Stimulated activated CD4-positive, alpha-beta T cell treated with anti-CD3 and anti-CD28 coated beads, Interleukin-4, amount 100 ng/mL, for 1 hour (primary cell): ENCODE data around the gene MLEC.
"Not testable (repeated sequence)": the region's sequence is repeated elsewhere in the genome, so short reads cannot be mapped to it uniquely, and the experiment has no call there.

Experiments
- DNase-seq: peaks from one replicate; pipeline ENCODE4 v3.0.0-alpha.2; 2020

Gene MLEC

GRCh38 chr12:120724720-120725119 is 37.8 kb downstream of the MLEC start:
- no peak for DNase-seq

DNA sequence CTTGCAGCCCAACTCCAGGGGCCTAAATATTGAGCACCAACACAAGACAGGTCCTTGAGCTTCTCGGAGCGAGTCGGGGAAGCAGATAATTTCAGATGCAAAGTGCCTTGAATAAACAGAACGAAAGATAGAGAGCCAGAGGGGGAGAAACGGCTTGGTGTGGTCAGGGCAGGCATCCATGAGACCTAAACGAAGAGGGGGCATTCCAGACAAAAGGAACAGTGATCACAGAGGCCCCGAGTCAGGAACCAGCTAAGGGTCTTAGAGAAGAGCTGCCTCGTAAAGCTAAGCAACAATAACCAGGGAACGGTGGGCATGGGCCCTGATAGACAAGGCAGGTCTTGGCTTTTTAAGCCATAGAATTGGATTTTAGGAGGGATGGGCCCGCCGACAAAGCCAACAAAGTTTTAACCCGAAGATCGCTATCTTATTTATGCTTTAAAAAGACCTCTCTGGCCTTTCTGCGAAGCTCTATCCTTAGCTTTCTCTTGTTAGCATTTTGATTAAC is 38.3 kb downstream of the MLEC start:
- DNase-seq, result no peak

DNA sequence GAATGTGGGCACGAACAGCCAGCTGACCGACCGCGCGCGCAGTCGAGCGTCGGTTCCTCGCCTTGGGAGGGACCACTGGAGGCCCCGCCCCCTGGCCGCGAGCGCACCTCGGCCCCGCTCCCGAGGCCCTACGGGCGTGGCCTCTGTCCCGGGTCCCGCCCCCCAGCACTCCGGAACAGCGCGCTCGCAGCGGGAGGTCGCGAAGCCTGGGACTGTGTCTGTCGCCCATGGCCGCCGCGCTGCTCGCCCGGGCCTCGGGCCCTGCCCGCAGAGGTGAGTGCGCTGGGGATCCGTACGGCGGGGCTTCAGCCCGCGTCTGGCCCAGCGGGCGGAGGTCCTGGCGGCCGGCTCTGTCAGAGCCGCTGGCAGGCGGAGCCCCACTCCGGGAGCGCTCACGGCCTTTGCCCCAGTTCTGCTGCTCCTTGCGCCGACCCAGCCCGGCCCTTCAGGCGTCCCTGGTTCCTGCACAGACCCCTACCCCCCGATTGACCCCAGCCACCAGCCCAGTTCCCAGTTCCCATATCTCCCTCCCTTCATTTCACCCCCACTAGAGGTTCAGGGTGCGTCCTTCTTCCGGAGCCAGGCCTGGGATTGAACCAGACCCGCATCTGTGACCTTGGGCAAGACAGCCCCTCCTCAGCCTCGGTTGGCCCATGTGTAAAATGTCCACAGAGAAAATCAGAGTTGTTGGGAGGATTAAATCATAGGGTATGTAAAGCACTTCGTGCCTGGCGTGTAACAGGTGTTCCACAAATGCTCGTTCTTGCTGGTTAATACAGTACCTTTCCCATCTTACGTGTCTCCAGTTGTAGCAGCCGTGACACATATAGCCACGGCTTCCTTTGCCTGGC is 38.9 kb downstream of the MLEC start, which contains the start of gene ACADS:
Gene ACADS, plus strand, starts transcription at position 168 of the 851 bp plus-strand sequence. Its CDS starts 60 bp downstream, at position 228.
- peak; percentile 93 for DNase-seq

- DNase-seq, result no peak
Observed at GRCh38 chr12:120726510-120726793, 39.5 kb downstream of the MLEC start.

DNA sequence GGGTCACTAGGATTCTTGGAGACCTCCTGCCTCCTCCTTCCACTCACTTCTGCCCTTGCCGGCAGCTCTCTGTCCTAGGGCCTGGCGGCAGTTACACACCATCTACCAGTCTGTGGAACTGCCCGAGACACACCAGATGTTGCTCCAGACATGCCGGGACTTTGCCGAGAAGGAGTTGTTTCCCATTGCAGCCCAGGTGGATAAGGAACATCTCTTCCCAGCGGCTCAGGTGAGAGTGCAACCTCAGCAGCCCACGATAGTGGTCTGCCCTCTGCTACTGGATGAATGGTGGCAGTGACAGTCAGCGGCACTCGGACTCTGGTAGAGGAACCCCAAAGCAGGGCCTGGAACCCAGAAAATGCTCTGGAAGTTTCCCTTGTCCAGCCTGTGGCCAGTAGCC is 40.0 kb downstream of the MLEC start:
- no peak for DNase-seq

DNA sequence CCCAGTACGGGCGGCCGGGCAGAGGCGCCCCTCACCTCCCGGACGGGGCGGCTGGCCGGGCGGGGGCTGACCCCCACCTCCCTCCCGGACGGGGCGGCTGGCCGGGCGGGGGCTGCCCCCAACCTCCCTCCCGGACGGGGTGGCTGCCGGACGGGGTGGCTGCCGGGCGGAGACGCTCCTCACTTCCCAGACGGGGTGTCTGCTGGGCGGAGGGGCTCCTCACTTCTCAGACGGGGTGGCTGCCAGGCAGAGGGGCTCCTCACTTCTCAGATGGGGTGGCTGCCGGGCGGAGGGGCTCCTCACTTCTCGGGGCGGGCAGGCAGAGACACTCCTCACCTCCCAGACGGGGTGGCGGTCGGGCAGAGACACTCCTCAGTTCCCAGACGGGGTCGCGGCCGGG is 45.2 kb downstream of the MLEC start:
- DNase-seq, result not testable (repeated sequence)

DNA sequence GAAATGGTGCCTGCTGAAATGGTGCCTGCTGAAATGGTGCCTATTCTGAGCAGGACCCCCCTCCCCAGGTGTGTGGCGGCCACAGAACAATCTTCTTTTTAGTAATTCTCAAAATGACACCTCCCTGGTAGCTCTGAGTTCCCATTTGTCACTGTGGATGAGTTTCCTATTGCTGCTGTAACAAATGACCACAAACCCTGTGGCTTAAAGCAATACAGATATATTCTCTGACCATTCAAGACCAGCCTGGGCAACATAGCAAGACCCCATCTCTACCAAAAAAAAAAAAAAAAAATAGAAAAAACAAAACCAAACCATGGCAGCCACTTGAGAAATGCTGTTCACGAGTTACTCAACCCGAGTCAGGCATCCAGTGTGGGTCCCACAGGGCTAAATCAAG is 46.6 kb downstream of the MLEC start:
- DNase-seq, result no peak

DNA sequence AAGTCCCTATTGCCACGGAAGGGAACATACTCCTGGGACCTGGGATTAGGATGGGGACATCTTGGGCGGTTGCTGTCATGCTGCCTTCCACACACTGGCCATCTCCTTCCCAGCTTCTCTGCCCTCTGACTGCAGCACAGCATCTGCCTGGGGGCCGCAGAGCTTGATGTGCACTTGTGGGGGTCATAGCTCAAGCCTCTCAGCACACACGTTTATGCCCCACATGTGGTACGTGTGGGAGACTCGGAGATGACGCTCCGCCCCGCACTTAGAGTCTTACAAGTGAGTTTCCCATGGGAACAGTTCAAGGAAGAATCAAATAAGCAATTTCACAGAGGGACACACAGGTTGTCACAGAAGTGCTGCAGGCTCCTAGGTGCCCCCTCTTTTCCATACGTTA is 47.3 kb downstream of the MLEC start:
- no peak for DNase-seq

DNA sequence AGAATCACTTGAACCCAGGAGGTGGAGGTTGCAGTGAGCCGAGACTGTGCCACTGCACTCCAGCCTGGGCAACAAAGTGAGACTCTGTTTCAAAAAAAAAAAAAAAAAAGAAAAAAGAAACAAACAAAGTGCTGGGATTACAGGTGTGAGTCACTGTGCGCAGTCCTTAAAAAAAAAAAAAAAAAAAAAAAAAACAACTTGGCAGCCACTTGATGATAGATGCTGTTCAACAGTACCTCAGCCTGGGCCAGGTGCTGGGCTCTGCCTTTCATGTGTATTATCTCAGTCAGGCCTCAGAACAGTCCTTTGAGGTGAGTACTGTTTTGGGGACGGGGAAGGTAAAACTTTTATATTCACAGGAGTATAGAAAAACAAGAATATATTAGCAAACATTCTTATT is 48.2 kb downstream of the MLEC start:
- no peak for DNase-seq

DNA sequence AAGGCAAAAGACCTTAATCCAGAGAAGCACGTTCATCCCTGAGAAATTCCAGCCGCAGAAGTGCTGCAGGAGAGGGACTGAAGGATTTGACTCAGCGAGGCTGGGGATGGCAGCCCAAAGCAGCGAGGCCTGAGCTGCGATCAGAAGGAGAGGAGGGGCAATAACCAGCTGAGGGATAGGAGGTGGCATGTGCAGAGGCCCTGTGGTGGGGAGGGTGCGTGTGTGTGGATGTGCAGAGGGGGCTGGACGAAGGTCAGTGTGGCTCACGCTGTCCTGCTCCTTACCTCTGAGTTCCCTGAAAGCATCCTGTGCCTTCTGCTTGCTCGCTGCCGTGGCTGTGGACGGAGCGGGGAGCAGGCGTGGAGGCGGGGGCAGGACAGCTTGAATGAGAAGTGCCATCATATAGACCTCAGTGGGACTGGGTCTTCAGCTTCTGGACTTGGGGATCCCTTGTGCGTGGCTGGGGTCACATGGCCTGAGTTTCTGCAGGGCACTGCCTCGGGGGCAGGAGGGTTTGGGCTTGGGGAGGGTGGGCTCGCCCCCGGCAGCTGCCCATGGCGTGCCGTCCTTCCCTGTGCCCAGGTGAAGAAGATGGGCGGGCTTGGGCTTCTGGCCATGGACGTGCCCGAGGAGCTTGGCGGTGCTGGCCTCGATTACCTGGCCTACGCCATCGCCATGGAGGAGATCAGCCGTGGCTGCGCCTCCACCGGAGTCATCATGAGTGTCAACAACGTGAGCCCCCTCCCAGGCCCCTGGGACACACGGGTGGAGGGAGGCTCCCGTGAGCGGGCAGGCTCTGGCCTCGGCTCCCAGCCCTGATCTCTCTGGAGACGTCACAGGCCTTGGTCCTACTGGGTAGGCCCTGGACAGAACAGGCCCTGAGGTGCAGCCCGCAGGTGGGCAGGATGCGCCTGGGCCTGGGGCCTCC is 49.7 kb downstream of the MLEC start:
- no peak for DNase-seq

- no peak for DNase-seq
Observed at GRCh38 chr12:120737557-120738251, 50.8 kb downstream of the MLEC start.

DNA sequence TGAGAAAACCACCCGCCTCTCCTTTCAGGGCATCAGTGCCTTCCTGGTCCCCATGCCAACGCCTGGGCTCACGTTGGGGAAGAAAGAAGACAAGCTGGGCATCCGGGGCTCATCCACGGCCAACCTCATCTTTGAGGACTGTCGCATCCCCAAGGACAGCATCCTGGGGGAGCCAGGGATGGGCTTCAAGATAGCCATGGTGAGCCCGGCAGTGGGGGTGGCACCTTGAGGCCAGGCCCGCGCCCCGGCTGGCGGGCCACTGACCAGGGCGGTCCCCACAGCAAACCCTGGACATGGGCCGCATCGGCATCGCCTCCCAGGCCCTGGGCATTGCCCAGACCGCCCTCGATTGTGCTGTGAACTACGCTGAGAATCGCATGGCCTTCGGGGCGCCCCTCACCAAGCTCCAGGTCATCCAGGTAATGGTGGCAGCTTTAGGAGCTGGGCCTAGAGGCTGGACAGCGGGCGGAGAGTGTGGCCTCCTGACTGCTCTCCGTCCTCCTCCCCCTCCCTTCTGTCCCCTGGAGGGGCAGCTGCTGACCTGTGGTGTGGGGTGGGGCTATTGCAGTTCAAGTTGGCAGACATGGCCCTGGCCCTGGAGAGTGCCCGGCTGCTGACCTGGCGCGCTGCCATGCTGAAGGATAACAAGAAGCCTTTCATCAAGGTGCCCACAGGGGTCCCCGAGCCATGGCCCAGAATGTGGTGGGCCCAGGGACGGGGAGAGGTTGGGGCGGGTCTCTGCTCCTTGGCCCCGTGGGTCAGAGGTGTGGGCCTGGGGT is 51.5 kb downstream of the MLEC start:
- DNase-seq, result no peak

DNA sequence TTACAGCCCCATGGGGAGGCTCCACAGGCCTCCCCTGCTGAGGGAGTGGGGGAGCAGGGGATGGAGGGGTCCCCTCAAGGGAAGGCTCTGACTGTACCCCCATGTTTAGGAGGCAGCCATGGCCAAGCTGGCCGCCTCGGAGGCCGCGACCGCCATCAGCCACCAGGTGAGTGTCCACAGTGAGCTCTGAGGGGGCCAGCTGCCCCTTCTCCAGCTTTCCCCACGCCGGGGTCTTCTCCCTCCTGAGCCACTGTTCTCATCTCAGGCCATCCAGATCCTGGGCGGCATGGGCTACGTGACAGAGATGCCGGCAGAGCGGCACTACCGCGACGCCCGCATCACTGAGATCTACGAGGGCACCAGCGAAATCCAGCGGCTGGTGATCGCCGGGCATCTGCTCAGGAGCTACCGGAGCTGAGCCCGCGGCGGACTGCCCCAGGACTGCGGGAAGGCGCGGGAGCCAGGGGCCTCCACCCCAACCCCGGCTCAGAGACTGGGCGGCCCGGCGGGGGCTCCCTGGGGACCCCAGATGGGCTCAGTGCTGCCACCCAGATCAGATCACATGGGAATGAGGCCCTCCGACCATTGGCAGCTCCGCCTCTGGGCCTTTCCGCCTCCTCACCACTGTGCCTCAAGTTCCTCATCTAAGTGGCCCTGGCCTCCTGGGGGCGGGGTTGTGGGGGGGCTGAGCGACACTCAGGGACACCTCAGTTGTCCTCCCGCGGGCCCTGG is 52.2 kb downstream of the MLEC start:
- no peak for DNase-seq

- no peak for DNase-seq
Observed at GRCh38 chr12:120739821-120740613, 53.1 kb downstream of the MLEC start.

DNA sequence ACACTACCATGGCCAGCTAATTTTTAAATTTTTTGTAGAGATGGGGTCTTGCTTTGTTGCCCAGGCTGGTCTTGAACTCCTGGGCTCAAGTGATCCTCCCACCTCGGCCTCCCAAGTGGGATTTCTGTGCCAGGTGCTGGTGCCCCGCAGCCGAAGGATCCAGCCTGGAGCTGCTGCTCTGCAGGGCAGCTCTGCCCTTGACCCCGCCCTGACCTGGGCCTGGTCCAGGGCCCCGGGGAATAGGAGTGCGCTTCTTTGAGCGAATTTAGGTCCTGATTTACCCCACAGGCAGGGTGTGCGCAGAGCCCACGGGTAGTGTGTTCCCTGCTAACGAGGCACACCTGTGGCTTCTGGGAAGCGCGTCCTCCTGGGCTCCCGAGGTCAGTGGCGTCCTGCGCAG is 53.9 kb downstream of the MLEC start:
- DNase-seq, result no peak

GRCh38 chr12:120741476-120742421 is 54.8 kb downstream of the MLEC start:
- no peak for DNase-seq

- no peak for DNase-seq
Observed at GRCh38 chr12:120744922-120745493, 58.1 kb downstream of the MLEC start.

DNA sequence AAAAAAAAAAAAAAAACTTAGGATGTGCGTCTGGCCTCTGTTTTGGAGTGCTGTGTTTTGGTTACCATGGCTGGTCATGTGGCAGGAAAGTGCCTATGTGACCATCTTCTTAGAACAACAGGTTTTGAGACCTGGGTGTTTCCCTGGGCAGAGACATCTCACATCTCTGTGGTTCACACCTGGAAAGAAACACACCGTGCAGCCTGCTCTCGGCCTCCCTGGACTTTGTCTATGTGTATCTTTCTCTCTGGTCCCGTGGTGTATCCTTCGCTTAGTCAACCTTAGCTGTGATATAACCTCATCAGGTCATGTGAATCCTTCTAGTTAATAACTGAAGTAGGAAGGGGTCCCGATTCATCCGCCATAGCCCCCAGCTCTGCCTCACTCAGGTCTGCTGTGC is 61.3 kb downstream of the MLEC start:
- DNase-seq, result no peak

DNA sequence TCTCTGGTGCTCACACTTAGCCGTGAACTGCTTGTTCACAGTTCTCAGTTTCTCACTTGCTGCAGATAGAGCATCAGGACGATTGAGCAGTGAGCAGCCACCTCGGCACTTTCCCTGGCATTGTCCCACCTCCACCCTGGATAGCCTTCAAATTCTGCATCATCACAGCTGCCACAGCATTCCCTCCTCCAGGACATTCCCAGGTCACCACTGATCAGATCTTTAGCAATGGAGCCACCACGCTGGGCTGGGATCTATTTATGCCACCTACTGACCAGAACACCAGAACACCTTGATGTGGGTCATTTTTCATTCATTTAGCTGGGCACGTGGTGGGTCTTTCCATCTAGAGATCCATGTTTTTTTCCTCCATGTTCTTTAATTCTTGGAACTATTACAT is 62.3 kb downstream of the MLEC start:
- DNase-seq, result no peak
